Natural killer cell treated with Interleukin-12 subunit alpha and Interleukin-12 subunit beta and Interleukin-15 and Interleukin-18, amount 100 ng/mL, for 72 hours (primary cell): ENCODE measurements around the gene SH3BP2. TPM values are rescaled to one million over a fixed set of nuclear protein-coding genes. Genes with fewer than 3 reads are reported as not detected.

ENCODE experiments used
- ATAC-seq, 2 donors: fragments of 150-1000 bp; cut with Tn5 transposase in 1 of 2; sonication (Bioruptor Pico), chemical (Tn5 transposase) in 1 of 2; 2 replicates each; pipeline ENCODE4 v1.10.0; 2021
- DNase-seq: peaks from one replicate; pipeline ENCODE4 v3.0.0; 2022; ENCODE audit warnings: low spot score
- H3K27ac Mint-ChIP-seq, 2 donors: 1 replicate in 1 of 2; 2 replicates in 1 of 2; pipeline ENCODE4 v1.8.0; 2022; ENCODE audit warnings: mixed read lengths in 2 of 2, mild to moderate bottlenecking in 1 of 2, moderate library complexity in 1 of 2
- H3K27me3 Mint-ChIP-seq, 2 donors: 1 replicate in 1 of 2; 2 replicates in 1 of 2; pipeline ENCODE4 v1.8.0; 2022; ENCODE audit warnings: mixed read lengths in 2 of 2
- H3K36me3 Mint-ChIP-seq: one replicate; pipeline ENCODE4 v1.8.0; 2022; ENCODE audit warnings: mixed read lengths
- H3K4me1 Mint-ChIP-seq, 2 donors: 1 replicate in 1 of 2; 2 replicates in 1 of 2; pipeline ENCODE4 v1.8.0; 2022; ENCODE audit warnings: low read depth in 2 of 2, mixed read lengths in 2 of 2, mild to moderate bottlenecking in 1 of 2
- H3K4me3 Mint-ChIP-seq: one replicate; pipeline ENCODE4 v1.8.0; 2022; ENCODE audit warnings: mixed read lengths
- H3K9me3 Mint-ChIP-seq: 2 replicates; pipeline ENCODE4 v1.8.0; 2022; ENCODE audit warnings: mixed read lengths
- total RNA-seq, 2 donors: library from RNA; stranded (reverse); gene quantifications; one replicate each; pipeline ENCODE4 v1.2.3, GENCODE V29; 2022

SH3BP2 gene
- total RNA-seq, 2 donors from 2014 or later, result 121 to 129 TPM

DNA sequence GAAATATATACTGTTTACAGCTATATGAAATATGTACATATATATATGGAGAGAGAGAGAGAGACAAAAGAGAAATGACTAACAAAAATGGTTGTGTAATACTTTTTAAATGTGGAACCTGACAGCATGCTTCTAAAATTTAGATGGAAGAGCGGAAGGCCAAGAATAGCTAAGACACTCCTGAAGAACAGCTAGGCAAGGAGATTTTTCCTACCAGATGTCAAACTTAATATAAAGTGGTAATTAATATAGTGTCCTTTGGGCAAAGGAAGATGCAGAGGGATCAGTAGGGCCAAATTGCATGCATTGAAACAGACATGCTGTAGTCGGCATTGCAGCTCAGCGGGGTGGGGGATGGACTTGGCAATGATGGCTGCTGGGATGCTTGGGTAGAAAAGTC is 96.0 kb downstream of the SH3BP2 start:
- Mint-ChIP-seq H3K4me3 (no peak overlapping the region), H3K36me3 (peaks cover 30% of the 10 kb centered on the region), H3K27ac (peak overlapping the region in 1 of 2 donors; percentile 15), H3K27me3 (no peaks in the 10 kb centered on the region), H3K9me3 (no peaks in the 10 kb centered on the region), H3K4me1 (peaks cover 16 to 31% of the 10 kb centered on the region in 2 donors)
- DNase-seq, result no peak
- no peak for ATAC-seq

Other genes starting within 250 kb of the SH3BP2 start
- gene TNIP2, start 36.7 kb upstream of the SH3BP2 start, total RNA-seq, result 10 to 100 TPM; 80.9 to 89.3 TPM
- 100 to 1,000 TPM; 259 to 291 TPM for gene ADD1, start 50.8 kb downstream of the SH3BP2 start, total RNA-seq
- 100 to 1,000 TPM in 1 of 2 donors, 10 to 100 TPM in 1; 91.5 to 136 TPM for gene NOP14, start 170.3 kb downstream of the SH3BP2 start, total RNA-seq
- 10 to 100 TPM in 1 of 2 donors, 1 to 10 TPM in 1; 8.0 to 12.1 TPM for gene GRK4, start 170.5 kb downstream of the SH3BP2 start, total RNA-seq